ENCODE data around the gene ZNF580. TPM values are rescaled to one million over a fixed set of nuclear protein-coding genes. Genes with fewer than 3 reads are reported as not detected.

ZNF580 gene
- total and polyA plus RNA-seq, 9 of the 15 experiments (the other 6 are each of a cell fraction or from before 2014, with no cell fraction given), result 2.3 to 47.4 (median 6.0) TPM

- TF ChIP-seq ARID3A (IDR thresholded peaks at IDR 0.05; ENCODE audit: borderline replicate concordance, low read depth, low read length) (no peak), ZNF224 (CRISPR knock-in tag; IDR thresholded peaks at IDR 0.05) (no peak), REST (IDR thresholded peaks at IDR 0.05; ENCODE audit: borderline replicate concordance) (no peak), REST (CRISPR knock-in tag; IDR thresholded peaks at IDR 0.05; ENCODE audit: low read depth) (0 out of 2 replicates have a peak, but pooled peaks have one; percentile 38), ZEB2 (IDR thresholded peaks at IDR 0.05) (no peak), CREBBP (IDR thresholded peaks at IDR 0.05; ENCODE audit: low read depth, low read length) (no peak), PRDM10 (IDR thresholded peaks at IDR 0.05; ENCODE audit: partially characterized antibody) (peak; percentile 89), RB1 (IDR thresholded peaks at IDR 0.05; ENCODE audit: low read depth) (peak; percentile 92), TARDBP (IDR thresholded peaks at IDR 0.05) (peak; percentile 98), MYC (IDR thresholded peaks at IDR 0.05; ENCODE audit: low read depth, low read length) (0 out of 2 replicates have a peak, but pooled peaks have one; percentile 23), MYC (CRISPR knock-in tag; IDR thresholded peaks at IDR 0.05; ENCODE audit: borderline replicate concordance, low read depth) (no peak), ZFP1 (CRISPR knock-in tag; IDR thresholded peaks at IDR 0.05) (no peak)
These were observed 7.2 kb downstream of the ZNF580 start, which contains the start of gene CCDC106 (continued) for GRCh38 chr19:55647732-55648584.
